GM19372 (cell line): Measurements from ENCODE around the gene GRK2.
A peak's percentile ranks its signal among the peaks of the same experiment; 100 is the strongest.
"Not testable (repeated sequence)": the region's sequence is repeated elsewhere in the genome, so short reads cannot be mapped to it uniquely, and the experiment has no call there.

ENCODE experiments used
- ATAC-seq: cut with Tn5 transposase; IDR thresholded peaks from one replicate; pipeline ENCODE4 v1.9.1; 2021; ENCODE audit warnings: mild to moderate bottlenecking, low read depth, moderate library complexity; ENCODE audit not compliant: unreplicated experiment

The GRK2 gene

DNA sequence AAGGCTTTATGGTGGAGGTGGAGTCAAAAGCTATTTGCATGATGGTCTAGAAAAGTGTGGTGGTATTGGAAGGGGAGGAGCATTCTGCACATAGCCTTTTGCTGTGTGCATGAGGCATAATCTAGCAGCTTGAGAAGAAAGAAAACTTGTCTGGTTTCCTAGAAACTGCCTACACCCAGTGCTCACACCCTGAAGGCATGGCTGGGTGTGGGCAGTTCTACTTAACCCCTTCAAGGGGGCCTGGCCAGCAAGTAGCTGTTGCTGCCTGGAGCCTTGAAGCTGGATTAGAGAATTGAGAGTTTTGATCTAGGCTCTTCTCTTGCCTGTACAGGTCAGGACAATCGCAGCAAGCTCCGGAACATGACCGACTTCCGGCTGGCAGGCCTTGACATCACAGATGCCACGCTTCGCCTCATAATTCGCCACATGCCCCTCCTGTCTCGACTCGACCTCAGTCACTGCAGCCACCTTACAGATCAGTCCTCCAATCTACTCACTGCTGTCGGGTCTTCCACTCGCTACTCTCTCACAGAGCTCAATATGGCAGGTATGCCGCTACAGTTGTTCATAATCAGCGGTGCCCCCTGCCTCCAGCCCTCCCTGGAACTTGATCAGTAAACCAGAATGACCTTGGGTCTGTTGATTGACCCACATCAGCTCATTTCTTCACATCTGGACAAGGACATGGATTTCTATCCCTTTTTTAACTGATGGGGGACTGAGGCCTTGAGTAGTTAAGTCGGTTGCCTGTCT is 12.2 kb upstream of the GRK2 start:
- no peak for ATAC-seq

DNA sequence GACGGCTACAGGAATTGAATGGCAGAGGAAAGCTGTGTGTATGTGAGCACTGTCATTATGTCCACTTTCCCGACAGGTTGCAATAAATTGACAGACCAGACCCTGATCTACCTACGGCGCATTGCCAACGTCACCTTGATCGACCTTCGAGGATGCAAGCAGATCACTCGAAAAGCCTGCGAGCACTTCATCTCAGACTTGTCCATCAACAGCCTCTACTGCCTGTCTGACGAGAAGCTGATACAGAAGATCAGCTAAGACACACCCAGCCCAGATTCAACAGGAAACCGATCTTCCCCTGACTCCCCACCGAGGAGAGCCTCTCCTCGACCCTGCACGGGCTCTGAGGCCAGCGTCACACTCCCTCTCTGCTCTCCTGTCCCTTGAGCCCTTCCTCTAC is 11.5 kb upstream of the GRK2 start:
- no peak for ATAC-seq

DNA sequence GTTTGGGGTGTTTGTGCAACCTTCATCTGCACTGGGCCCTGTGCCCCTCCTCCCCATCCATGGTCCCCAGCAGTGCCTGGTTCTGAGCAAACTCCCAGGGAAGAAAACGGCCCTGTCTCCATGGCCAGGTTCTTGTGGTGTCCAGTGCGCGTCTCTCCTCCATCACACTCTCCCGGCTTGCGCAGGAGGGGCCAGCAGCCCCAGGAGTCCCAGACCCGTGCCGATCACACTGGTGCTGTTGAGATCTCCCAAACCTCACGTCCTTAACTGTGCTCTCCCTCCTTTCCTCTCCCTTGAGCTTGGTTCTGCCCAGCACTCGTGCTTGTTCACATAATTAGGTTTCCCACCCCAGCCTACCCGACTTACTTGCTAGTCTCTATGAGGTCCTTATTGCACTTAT is 10.9 kb upstream of the GRK2 start:
- ATAC-seq = no peak

DNA sequence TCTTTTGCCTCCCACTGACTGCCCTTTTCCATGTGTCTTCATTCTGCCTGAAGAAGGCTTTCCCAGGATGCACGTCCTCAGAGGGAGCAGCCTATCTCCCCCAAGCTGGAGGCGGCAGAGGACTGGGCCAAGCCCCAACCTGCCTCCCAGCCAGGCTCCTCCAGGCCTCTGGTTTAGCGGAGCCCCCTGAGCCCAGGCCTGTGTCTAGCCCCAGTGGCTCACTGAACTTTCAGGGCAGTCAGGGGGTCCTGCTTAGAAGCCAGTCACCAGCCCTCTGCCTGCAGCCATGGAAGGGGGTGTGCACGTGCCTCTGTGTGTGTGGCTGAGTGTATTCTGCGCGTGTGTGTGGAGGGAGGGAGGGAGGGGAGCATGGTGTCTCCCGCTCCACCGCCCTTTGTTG is 10.4 kb upstream of the GRK2 start:
- no peak for ATAC-seq

DNA sequence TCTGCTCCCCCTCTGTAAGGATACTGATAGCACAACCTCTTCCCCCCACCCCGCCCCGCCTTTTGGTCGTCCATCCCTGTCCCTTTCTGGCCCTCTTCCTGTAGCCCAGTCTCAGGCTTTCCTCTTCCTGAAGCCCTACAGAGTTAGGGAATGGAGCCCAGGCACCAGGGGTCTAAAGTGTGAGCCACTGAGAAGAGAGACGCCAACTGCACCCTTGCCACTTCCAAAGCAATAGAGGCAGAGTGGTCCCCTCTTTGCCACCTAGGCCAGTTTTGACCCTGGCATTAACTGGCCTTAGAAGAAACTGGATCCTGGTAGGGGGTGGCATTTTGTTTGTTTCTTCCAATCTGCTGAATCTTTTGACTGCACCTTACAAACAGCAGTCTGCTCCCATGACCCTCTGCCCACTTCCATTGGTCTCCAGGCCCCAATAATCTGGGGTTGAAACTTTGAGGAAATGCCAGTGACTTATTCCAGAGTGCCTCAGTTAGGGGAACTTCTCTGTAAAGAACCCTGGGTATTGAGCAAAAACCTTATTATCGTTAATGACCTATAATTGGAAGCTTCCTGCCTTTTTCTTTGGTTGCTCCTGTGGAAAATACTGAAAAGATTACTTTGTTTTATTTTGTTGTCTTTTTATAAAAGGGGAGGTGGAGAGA is 9.7 kb upstream of the GRK2 start:
- ATAC-seq = no peak

DNA sequence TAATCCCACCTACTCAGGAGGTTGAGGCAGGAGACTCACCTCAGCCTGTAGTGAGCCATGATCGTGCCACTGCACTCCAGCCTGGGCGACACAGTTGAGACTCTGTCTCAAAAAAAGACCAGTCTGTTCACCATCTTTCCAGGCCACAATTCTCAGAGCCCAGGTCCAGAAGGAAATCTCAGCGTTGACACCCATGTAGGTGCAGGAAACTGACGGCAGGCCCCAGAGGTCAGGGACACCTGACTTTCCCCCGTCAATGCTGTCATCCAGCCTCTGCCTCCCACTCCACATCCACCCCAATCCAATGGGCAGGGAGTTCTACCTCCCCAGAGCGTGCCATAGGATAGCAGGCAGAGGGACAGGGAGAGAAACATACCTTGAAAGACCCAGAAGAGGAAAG is 5.9 kb upstream of the GRK2 start:
- ATAC-seq = no peak

DNA sequence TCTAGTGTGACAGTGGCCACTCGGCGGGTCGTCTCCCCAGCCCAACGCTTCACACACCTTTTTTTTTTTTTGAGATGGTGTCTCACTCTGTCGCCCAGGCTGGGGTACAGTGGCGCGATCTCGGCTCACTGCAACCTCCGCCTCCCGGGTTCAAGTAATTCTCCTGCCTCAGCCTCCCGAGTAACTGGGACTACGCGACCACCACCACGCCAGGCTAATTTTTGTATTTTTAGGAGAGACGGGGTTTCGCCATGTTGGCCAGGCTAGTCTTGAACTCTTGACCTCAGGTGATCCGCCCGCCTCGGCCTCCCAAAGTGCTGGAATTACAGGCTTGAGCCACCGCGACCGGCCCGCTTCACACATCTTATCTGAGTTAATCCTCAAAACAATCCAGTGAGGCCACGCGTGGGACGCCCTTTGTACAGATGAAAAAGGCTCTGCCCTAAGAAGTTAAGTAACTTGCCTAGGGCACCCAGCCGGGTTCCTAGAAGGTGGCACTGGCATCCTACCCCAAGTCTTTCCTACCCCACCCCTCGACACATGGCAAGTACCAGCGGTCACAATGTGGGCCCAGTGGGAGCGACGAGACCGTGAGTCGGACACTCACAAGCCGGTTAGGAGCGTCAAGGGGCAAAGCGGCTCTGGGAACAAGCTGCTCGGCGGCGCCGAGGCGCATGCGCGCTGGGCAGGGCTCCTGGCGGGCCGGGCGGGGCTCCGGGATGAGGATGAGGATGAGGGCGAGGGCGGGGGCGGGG is 5.2 kb upstream of the GRK2 start:
- ATAC-seq = not testable (repeated sequence)

DNA sequence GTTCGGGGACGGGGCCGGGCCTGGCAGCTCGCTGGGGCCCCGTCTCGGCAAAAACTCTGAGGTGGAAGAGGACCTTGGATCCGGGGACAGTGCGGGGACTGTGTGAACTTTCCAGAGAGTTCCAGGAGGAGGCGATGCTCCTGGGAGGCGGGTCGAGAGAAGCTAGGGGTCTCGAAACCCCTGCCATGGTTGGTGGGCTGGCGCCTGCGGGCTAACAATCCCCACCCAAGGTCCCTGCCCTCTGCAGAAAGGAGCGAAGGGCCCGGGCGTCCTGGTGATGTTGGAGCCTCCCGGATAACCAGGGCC is 4.7 kb upstream of the GRK2 start:
- ATAC-seq = no peak

DNA sequence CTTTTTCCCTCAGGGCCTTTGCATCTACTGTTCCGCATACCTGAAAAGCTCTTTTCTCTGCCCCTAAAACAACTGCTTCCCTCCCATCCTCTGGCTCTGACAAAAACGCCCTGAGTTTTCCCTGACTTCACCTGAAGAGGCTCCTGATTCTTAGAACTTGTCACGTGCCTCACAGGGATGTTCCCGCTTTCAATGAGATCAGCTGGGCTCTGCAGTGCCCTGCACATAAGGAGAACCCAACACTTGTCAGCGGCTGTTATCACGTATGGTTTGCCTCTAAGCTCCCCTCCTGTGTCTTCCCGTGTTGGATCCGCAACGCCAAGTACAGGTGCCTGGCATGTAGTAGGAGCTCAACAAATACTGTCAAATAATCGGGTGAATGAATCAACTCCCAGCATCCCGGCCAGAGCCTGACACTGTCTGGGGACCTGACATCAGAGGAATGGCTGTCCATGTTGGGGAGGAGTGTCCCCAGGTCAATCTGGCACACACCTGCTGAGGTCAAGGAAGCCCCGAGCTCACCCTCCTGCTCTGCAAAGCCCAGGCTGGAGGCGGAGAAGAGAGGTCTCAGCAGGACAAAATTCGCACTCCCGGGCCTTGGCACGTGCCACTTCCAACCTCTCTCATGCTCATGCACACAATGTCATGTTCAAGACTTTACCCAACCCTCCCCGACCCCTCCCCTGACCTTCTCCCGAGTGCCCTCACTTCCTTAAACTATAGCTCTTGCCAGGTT is 4.2 kb upstream of the GRK2 start:
- ATAC-seq = no peak

DNA sequence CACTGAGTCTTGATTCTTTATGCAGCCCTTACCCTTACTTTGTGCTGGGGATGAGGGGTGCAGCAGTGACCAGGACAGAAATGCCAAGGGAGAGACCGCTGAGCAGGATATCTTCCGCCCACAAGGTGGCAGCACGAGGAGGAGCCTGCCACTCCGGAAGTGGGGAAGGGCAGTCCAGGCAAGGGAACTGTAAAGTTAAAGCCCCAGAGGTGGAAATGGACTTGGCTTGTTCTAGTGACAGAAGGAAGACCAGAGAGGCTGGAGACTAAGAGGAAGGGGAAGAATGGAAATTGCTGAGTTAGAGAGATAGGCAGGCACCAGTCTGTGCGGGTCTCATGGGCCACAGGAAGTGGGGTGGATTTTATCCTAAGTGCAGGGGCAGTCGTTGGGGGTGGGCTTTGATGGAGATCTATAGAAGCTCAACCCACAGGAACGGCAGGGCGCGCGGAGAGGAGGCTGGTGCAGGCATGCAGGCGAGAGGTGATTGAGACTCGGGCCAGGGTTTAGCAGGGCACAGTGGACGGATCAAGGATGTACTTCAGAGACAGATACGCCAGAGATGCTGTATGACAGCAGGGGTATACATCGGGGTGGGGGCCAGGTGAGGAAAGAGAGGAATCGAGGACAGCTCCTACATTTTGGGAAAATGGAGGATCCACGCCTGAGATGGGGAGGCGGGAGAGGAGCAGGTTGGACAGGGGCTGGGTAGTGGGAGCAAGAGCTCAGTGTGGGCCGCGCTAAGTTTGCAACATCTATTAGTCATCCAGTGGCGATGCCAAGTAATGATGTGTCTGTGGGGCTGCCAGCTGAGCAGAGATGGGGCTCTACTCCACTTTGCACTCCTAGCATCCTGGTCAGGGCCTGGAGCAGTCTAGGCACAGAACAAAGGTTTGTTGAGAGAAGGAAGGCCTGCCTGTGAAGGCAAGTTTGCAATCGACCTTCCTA is 3.3 kb upstream of the GRK2 start:
- no peak for ATAC-seq

DNA sequence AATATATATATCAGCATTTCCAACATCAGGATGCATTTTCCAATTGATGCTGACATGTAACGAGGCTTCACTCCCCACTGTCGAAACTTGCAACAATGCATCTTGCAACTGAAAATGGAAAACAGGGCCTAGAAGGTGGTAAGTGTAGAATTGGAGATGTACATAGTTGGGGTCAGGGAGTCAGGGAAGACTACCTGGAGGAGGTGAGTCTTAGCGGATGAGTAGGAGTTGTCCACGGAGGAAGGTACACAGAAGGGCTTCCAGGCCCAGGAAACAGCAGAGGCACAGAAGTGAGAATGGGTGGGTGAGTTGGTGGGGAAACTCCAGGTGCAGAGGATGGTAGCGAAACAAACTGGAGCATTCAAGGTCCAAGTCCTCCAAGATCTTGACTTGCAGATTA is 2.0 kb upstream of the GRK2 start:
- no peak for ATAC-seq

DNA sequence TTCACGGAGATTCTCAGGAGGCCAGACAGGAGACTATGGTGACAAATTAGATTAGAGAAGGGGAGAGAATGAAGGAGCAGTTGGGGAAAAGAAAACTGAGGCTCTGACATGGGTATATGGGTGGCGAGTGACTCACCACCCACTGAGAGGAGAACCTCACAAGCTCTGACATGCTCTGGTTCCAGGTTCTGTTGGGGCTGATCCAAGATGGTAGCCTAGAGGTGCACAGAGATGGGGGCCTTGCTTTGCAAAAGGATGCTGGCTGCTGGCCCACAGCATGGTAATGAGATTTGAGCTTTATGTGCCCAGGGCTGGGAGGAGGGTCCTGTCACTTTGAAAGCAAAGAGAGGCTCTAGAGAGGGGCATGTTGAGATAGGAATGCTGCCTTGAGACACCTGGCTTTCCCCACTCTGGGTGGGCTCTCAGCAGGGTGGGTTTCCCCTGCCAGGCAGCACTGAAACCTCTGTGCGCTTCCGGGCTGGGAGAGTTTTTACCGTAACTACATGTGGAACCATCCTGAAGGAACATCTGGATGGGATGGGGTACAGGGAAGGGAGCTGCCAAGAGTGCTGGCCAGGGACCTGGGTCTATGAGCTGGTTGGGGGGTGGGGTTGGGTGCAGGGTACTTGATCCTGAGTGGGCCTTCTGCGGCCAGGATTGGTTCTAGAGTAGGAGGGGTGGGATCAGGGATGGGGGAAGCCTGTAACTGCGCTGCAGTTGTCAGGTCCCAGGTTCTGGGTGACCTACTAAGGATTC is 1.2 kb upstream of the GRK2 start:
- no peak for ATAC-seq

DNA sequence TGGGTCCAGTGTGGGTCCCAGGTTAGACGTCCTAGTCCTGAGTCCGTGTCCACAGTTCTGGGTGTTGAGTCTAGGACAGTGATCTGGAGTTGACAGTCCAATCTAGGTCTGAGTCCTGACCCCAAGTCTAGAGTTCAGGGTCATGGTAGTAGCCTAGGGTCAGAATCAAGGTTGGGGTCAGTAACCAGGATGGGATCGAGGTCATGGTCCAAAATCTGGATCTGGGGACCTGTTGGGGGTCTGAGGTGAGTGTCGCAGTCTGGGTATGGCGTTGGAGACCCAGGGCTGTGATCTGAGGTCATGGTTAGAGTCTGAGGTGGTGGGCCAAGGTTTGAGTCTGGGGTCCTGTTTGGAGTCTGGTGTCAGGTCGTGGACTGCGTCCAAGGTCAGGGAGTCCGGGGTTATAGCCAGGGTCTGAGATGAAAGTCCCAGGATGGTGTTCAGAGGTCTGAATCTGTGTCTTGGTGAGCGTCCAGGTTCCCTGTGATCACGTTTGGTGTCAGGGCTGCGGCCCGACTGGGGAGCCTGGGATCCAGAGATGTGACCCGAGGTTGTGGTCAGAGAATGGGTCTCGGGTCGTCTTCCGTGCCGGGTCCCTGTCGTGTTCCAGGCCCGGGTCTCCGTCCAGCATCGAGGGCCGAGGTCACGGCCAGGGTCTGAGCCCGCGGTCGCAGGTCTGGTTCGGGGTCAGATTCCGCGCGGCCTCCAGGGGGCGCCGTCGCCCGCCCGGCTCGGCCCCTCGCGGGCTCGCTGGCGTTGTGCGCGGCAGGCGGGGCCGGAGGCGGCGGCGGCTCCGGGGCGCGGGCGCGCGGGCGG is 432 bp upstream of the GRK2 start:
- ATAC-seq = peak; percentile 64

DNA sequence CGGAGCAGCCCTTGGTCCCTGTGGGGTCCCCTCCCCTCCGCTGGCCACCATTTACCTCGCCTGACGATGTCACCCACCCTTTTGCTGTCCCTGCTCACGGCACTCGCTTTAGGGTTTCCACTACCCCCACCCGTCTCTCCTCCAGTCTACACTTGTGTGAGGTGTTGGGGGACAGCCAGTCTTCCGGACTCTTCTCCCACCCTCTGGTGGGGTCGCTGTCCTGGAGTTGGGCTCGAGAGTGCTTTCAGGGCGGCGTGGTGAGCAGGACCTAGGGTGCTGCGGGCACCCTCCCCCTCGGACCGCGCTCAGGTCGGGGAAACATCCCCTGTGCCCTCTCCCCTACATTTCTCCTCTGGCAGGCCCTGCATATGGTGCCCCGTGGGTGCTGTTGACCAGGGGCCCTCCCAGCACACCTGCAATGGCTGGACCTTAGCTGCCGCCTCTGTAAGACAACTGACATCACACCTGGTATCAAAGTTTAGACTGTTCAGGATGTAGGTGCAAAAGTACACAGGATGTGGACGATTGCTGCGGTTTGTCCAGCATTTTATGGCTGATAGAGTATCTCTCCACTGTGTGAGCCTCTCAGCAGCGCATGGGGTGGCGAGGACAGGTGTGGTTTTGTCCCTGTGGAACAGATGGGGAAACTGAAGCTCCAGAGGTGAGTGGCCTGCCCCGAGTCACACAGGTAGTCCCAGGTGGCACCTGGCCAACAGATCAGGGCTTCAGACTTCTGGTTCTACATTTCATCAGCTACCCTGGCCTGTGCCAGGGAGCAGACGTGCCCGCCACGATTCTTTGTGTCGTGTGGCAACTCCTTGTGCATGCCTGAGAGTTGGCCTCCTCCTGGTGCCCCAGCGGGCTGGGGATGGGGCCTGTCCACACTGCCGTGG is 1.2 kb downstream of the GRK2 start:
- no peak for ATAC-seq

DNA sequence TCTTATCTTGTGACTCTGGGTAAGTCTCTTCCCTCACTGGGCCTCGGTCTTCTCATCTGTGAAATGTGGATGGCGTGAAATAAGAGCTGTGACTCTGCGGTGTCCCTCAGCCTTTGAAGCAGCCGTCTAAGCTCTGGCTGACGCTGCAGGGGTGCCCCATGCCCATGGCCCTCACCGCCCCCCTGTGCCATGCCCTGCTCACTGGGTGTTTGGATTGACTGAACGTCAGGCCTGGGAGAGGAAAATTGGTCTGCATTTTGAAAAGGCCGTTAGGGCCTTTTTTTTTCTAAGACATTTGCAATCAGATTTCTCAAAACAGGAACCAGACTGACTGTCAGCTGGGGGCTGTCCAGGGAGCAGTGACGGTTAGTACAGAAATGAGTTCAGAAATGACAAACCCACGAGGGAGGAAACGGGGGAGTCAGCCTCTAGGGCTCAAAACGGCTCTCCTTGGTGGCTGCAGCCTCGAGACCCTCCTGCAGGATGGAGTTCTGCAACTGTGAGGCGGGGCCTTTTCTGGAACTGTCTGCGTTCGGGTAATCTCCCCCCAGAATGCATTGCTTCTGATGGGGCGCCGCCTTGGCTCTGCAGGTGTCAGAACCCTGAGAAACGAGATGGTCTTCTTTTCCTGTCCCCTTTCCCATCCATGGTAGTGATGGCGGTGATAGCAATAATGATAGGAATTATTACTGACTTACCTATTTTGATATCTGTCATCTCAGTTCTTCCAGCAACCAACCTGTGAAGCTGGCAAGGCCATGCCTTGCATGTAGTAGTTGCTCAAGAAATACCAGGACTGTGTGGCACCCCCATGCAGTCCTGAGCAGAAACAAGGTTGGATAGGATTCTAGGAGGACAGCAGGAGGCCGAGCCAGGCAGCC is 2.0 kb downstream of the GRK2 start:
- ATAC-seq = no peak

DNA sequence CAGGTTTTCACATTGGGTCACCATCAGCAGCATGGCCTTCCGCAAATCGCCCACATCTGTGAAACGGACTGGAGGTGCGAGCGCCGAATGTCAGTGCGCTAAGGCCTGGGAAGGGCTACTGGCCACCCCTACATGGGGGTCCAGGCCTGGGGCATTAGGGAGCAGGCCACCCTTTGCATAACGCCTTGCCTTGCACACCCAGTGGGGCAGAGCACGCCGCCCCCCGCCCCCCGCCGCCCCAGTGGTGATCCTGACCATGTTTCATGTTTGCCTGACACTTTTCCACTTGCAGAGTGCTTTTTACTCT is 2.6 kb downstream of the GRK2 start:
- no peak for ATAC-seq
